Upper lobe of left lung (tissue), 6 donors: ENCODE data around the gene CTSF. TPM values are rescaled to one million over a fixed set of nuclear protein-coding genes. Genes with fewer than 3 reads are reported as not detected.
"Not testable (repeated sequence)": the region's sequence is repeated elsewhere in the genome, so short reads cannot be mapped to it uniquely, and the experiment has no call there.

Source experiments
- ATAC-seq, 2 donors: fragments of 200-7000 bp; cut with Tn5 transposase; one replicate each; pipeline ENCODE4 v1.9.1; 2022; ENCODE audit warnings: mild to moderate bottlenecking in 2 of 2, moderate library complexity in 2 of 2; ENCODE audit not compliant: low FRiP score in 2 of 2
- DNase-seq, 2 donors: peaks; one replicate each; pipeline ENCODE4 v3.0.0-alpha.2; 2019 to 2020
- H3K27ac ChIP-seq, 4 donors: fragments of 200-600 bp; sonication (generic); one replicate each; pipeline ENCODE4 v1.5.1; 2016 to 2019
- H3K27me3 ChIP-seq, 4 donors: fragments of 200-600 bp; sonication (generic); one replicate each; pipeline ENCODE4 v1.5.1; 2017 to 2019
- H3K36me3 ChIP-seq, 4 donors: fragments of 200-600 bp; sonication (generic); one replicate each; pipeline ENCODE4 v1.5.1; 2016 to 2019
- H3K4me1 ChIP-seq, 4 donors: fragments of 200-600 bp; sonication (generic); one replicate each; pipeline ENCODE4 v1.5.1; 2018 to 2019
- H3K4me3 ChIP-seq, 4 donors: fragments of 200-600 bp; sonication (generic); one replicate each; pipeline ENCODE4 v1.5.1; 2017 to 2019; ENCODE audit warnings: mild to moderate bottlenecking in 2 of 4, moderate library complexity in 1 of 4
- H3K9me3 ChIP-seq, 4 donors: fragments of 200-600 bp; sonication (generic); one replicate each; pipeline ENCODE4 v1.5.1; 2018 to 2019
- CTCF ChIP-seq, 6 experiments: fragments of 450-650 bp in 4 of 6; fragments of 200-600 bp in 2 of 6; sonication (generic) in 2 of 6; IDR thresholded peaks; one replicate each; pipeline ENCODE4 v1.5.1; 2016 to 2019; ENCODE audit warnings: antibody characterized with exemption in 6 of 6
- EP300 ChIP-seq, 4 donors: sonication (generic); formaldehyde crosslinking; IDR thresholded peaks; one replicate each; pipeline ENCODE4 v1.5.1; 2017; ENCODE audit warnings: antibody characterized with exemption in 4 of 4, control low read depth in 2 of 4
- POLR2A ChIP-seq, 4 donors: fragments of 450-650 bp; IDR thresholded peaks; one replicate each; pipeline ENCODE4 v1.5.1; 2016 to 2017; ENCODE audit warnings: antibody characterized with exemption in 4 of 4, mild to moderate bottlenecking in 2 of 4
- POLR2AphosphoS5 ChIP-seq, 2 donors: sonication (generic); formaldehyde crosslinking; IDR thresholded peaks; one replicate each; pipeline ENCODE4 v1.5.1; 2017; ENCODE audit warnings: antibody characterized with exemption in 2 of 2
- WGBS, 2 donors: methylation state at CpG; one replicate each; pipeline ENCODE4 v1.1.5; 2017 to 2018; 5-methylcytosine and 5-hydroxymethylcytosine counted together
- total RNA-seq, 6 donors: library from RNA; depleted of rRNA in 4 of 6; stranded (reverse); fragments of >200 nt in 4 of 6; gene quantifications; one replicate each; pipeline versions ENCODE4 v1.1.0 to v1.2.1, GENCODE V29; 2016 to 2021
- donor health status: DM: no; HTN: no; CAD: no; lungs with moderate emphysema.
- donor health status: DM: no; HTN: yes; CAD: no; lungs with severe emphysema.

The CTSF gene
- total RNA-seq, 6 donors from 2014 or later = 28.5 to 81.7 (median 40.3) TPM

- ATAC-seq (no peak), DNase-seq (no peak)
- WGBS, 2 donors = 87 to 98% methylated on average over 7 of the region's 7 CpGs
- H3K9me3 ChIP-seq = no peaks in the 10 kb centered on the region
- H3K4me3 ChIP-seq = no peak overlapping the region
- H3K27ac ChIP-seq = no peak overlapping the region
- H3K27me3 ChIP-seq = no peaks in the 10 kb centered on the region
- no peak for TF ChIP-seq POLR2AphosphoS5 (IDR thresholded peaks at IDR 0.05)
- no peak for TF ChIP-seq POLR2A (IDR thresholded peaks at IDR 0.05)
- TF ChIP-seq CTCF (IDR thresholded peaks at IDR 0.05) = no peak
- TF ChIP-seq EP300 (IDR thresholded peaks at IDR 0.05) = no peak
- no peaks in the 10 kb centered on the region for H3K36me3 ChIP-seq
- peaks cover 21 to 26% (median 25%) of the 10 kb centered on the region in 4 donors for H3K4me1 ChIP-seq
Measured at GRCh38 chr11:66589996-66590675, 21.7 kb upstream of the CTSF start.

GRCh38 chr11:66589315-66589714, 20.9 kb upstream of the CTSF start:
- not testable (repeated sequence) for H3K4me3 ChIP-seq, DNase-seq, H3K27me3 ChIP-seq, ATAC-seq, H3K9me3 ChIP-seq, H3K36me3 ChIP-seq, H3K27ac ChIP-seq
- 64 to 65% methylated on average over 2 of the region's 2 CpGs for WGBS, 2 donors
- peaks cover 15 to 18% (median 17%) of the 10 kb centered on the region in 4 donors for H3K4me1 ChIP-seq

GRCh38 chr11:66586136-66586535, 17.7 kb upstream of the CTSF start:
- H3K27me3 ChIP-seq = no peaks in the 10 kb centered on the region
- ATAC-seq (no peak), DNase-seq (no peak)
- H3K27ac ChIP-seq = no peak overlapping the region
- WGBS, 2 donors = 54 to 70% methylated on average over 2 of the region's 2 CpGs
- TF ChIP-seq CTCF (IDR thresholded peaks at IDR 0.05) = no peak
- TF ChIP-seq EP300 (IDR thresholded peaks at IDR 0.05) = no peak
- TF ChIP-seq POLR2A (IDR thresholded peaks at IDR 0.05) = no peak
- TF ChIP-seq POLR2AphosphoS5 (IDR thresholded peaks at IDR 0.05) = no peak
- H3K9me3 ChIP-seq = no peaks in the 10 kb centered on the region
- H3K4me3 ChIP-seq = no peak overlapping the region
- H3K36me3 ChIP-seq = no peaks in the 10 kb centered on the region
- no peaks in the 10 kb centered on the region for H3K4me1 ChIP-seq

- ATAC-seq = not testable (repeated sequence)
Measured at GRCh38 chr11:66585447-66585846, 17.0 kb upstream of the CTSF start.

GRCh38 chr11:66582565-66583147, 14.2 kb upstream of the CTSF start:
- H3K27me3 ChIP-seq, H3K36me3 ChIP-seq, H3K9me3 ChIP-seq, ATAC-seq, DNase-seq, H3K4me3 ChIP-seq, H3K27ac ChIP-seq, H3K4me1 ChIP-seq: not testable (repeated sequence)
- whole genome bisulfite sequencing, 2 donors = 83 to 91% methylated on average over 3 of the region's 3 CpGs

More at GRCh38 chr11:66585447-66585846, 17.0 kb upstream of the CTSF start:
- not testable (repeated sequence) for H3K36me3 ChIP-seq, DNase-seq, H3K4me1 ChIP-seq, H3K4me3 ChIP-seq, H3K27me3 ChIP-seq, H3K27ac ChIP-seq, H3K9me3 ChIP-seq
- WGBS, 2 donors = 92 to 100% methylated on average over 1 of the region's 1 CpG

- 74 to 75% methylated on average over 3 of the region's 3 CpGs for WGBS, 2 donors
- no peak for ATAC-seq
Measured at GRCh38 chr11:66581261-66581660, 12.9 kb upstream of the CTSF start.

More at GRCh38 chr11:66581261-66581660, 12.9 kb upstream of the CTSF start:
- H3K9me3 ChIP-seq = no peaks in the 10 kb centered on the region
- H3K4me3 ChIP-seq = no peak overlapping the region
- H3K36me3 ChIP-seq = no peaks in the 10 kb centered on the region
- H3K4me1 ChIP-seq = peaks cover 3 to 8% (median 5%) of the 10 kb centered on the region in 4 donors
- TF ChIP-seq POLR2A (IDR thresholded peaks at IDR 0.05) (no peak), POLR2AphosphoS5 (IDR thresholded peaks at IDR 0.05) (no peak), EP300 (IDR thresholded peaks at IDR 0.05) (no peak), CTCF (IDR thresholded peaks at IDR 0.05) (no peak)
- no peak overlapping the region for H3K27ac ChIP-seq
- no peak for DNase-seq
- no peaks in the 10 kb centered on the region for H3K27me3 ChIP-seq
